HEK293T (cell line): ENCODE measurements around the gene SNX18.

Source experiments
- CTCF ChIA-PET: fragments of 350-600 bp; formaldehyde crosslinking; extraction: SDS; loops from one replicate; lab custom pipeline; 2021; ENCODE audit warnings: antibody characterized with exemption, inconsistent platforms; lab: Yijun Ruan, JAX
- POLR2A ChIA-PET: fragments of 350-600 bp; formaldehyde crosslinking; extraction: SDS; loops from one replicate; lab custom pipeline; 2020; ENCODE audit warnings: antibody characterized with exemption, inconsistent platforms; lab: Yijun Ruan, JAX
- DNase-seq: peaks from one replicate; pipeline ENCODE4 v3.0.0; 2012; ENCODE audit warnings: mixed read lengths; ENCODE audit errors: extremely low spot score
- ARNT ChIP-seq: fragments of 450-650 bp; IDR thresholded peaks from 2 replicates; pipeline ENCODE4 v1.6.1; 2017; ENCODE audit warnings: mild to moderate bottlenecking
- BHLHE40 ChIP-seq: fragments of 450-650 bp; IDR thresholded peaks from 2 replicates; pipeline ENCODE4 v1.6.1; 2016; ENCODE audit warnings: mild to moderate bottlenecking, moderate library complexity, borderline replicate concordance
- CTBP1 ChIP-seq: fragments of 450-650 bp; IDR thresholded peaks from 2 replicates; pipeline ENCODE4 v1.6.1; 2016; ENCODE audit warnings: borderline replicate concordance
- ELF4 ChIP-seq: fragments of 450-650 bp; IDR thresholded peaks from 2 replicates; pipeline ENCODE4 v1.6.1; 2017; ENCODE audit warnings: antibody characterized with exemption
- FOXA1 ChIP-seq: fragments of 450-650 bp; IDR thresholded peaks from 2 replicates; pipeline ENCODE4 v1.6.1; 2016; ENCODE audit warnings: mild to moderate bottlenecking
- FOXK2 ChIP-seq: fragments of 450-650 bp; IDR thresholded peaks from 2 replicates; pipeline ENCODE4 v1.6.1; 2016; ENCODE audit warnings: mild to moderate bottlenecking
- FOXM1 ChIP-seq: fragments of 450-650 bp; IDR thresholded peaks from 2 replicates; pipeline ENCODE4 v1.6.1; 2017; ENCODE audit warnings: mild to moderate bottlenecking, borderline replicate concordance
- HDGF ChIP-seq: fragments of 450-650 bp; IDR thresholded peaks from 2 replicates; pipeline ENCODE4 v1.6.1; 2017; ENCODE audit warnings: antibody characterized with exemption, borderline replicate concordance
- L3MBTL2 ChIP-seq: fragments of 450-650 bp; conservative IDR thresholded peaks from 2 replicates; pipeline ENCODE4 v1.6.1; 2016; ENCODE audit warnings: mild to moderate bottlenecking
- LEF1 ChIP-seq: fragments of 450-650 bp; IDR thresholded peaks from 2 replicates; pipeline ENCODE4 v1.6.1; 2017; ENCODE audit warnings: mild to moderate bottlenecking, borderline replicate concordance
- NFRKB ChIP-seq: fragments of 450-650 bp; IDR thresholded peaks from 2 replicates; pipeline ENCODE4 v1.6.1; 2016; ENCODE audit warnings: mild to moderate bottlenecking, moderate library complexity
- SP1 ChIP-seq: fragments of 450-650 bp; IDR thresholded peaks from 2 replicates; pipeline ENCODE4 v1.6.1; 2017
- SUZ12 ChIP-seq: fragments of 450-650 bp; IDR thresholded peaks from 2 replicates; pipeline ENCODE4 v1.6.1; 2016; ENCODE audit warnings: mild to moderate bottlenecking
- TARDBP ChIP-seq: fragments of 450-650 bp; IDR thresholded peaks from 2 replicates; pipeline ENCODE4 v1.6.1; 2016
- ZNF384 ChIP-seq: fragments of 450-650 bp; IDR thresholded peaks from 2 replicates; pipeline ENCODE4 v1.6.1; 2016
- TF ChIP-seq, protein P1 (sequence below): fragments of 450-650 bp; IDR thresholded peaks from 2 replicates; pipeline ENCODE4 v1.6.1; 2016

Gene SNX18

GRCh38 chr5:54593779-54594178, 76.2 kb downstream of the SNX18 start:
- TF ChIP-seq CTBP1 (no peak), ZNF384 (no peak), BHLHE40 (no peak), FOXK2 (no peak), L3MBTL2 (no peak), FOXM1 (no peak), ELF4 (no peak), ARNT (no peak), HDGF (no peak), NFRKB (no peak), SUZ12 (no peak), SP1 (no peak), FOXA1 (no peak), TARDBP (no peak), LEF1 (no peak)
- TF ChIP-seq, protein P1, sequence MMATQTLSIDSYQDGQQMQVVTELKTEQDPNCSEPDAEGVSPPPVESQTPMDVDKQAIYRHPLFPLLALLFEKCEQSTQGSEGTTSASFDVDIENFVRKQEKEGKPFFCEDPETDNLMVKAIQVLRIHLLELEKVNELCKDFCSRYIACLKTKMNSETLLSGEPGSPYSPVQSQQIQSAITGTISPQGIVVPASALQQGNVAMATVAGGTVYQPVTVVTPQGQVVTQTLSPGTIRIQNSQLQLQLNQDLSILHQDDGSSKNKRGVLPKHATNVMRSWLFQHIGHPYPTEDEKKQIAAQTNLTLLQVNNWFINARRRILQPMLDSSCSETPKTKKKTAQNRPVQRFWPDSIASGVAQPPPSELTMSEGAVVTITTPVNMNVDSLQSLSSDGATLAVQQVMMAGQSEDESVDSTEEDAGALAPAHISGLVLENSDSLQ = no peak
- DNase-seq = no peak
- ChIA-PET CTCF (no interaction called here), POLR2A (no interaction called here)

DNA sequence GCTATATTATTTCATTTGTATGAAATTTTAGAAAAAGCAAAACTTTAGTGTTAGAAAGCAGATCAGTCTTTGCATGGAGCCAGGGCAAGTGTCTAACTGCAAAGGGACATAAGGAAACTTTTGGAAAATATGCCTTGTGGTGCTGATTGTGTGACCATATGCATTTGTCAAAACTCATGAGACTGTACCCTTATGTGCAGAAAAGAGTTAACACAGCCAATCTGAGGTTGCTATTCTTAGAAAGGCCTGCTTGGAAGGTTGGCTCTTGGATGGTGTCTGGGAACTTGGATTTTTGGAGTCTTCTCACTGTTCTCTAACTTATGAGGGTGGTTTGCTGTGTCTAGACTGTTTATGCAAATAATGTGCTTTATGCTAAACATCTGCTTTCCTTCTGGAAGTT, 76.6 kb downstream of the SNX18 start:
- TF ChIP-seq FOXK2 = no peak
- no peak for TF ChIP-seq SUZ12
- no peak for DNase-seq
- ChIA-PET POLR2A (no interaction called here), CTCF (no interaction called here)

- ChIA-PET POLR2A (no interaction called here), CTCF (no interaction called here)
- TF ChIP-seq CTBP1 (no peak), FOXK2 (no peak), FOXM1 (no peak), ELF4 (no peak), SP1 (no peak), SUZ12 (no peak), FOXA1 (no peak), BHLHE40 (no peak), ARNT (no peak), HDGF (no peak), TARDBP (no peak), NFRKB (no peak), LEF1 (no peak), ZNF384 (no peak)
- TF ChIP-seq, protein P1 = no peak
- no peak for DNase-seq
Measured at GRCh38 chr5:54595721-54596120, 78.2 kb downstream of the SNX18 start.
